ENCODE measurements around the gene CES2. TPM values are rescaled to one million over a fixed set of nuclear protein-coding genes. Genes with fewer than 3 reads are reported as not detected.
"Not testable (repeated sequence)": the region's sequence is repeated elsewhere in the genome, so short reads cannot be mapped to it uniquely, and the experiment has no call there.

CES2 gene, protein sequence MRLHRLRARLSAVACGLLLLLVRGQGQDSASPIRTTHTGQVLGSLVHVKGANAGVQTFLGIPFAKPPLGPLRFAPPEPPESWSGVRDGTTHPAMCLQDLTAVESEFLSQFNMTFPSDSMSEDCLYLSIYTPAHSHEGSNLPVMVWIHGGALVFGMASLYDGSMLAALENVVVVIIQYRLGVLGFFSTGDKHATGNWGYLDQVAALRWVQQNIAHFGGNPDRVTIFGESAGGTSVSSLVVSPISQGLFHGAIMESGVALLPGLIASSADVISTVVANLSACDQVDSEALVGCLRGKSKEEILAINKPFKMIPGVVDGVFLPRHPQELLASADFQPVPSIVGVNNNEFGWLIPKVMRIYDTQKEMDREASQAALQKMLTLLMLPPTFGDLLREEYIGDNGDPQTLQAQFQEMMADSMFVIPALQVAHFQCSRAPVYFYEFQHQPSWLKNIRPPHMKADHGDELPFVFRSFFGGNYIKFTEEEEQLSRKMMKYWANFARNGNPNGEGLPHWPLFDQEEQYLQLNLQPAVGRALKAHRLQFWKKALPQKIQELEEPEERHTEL
- 15.6 and 21.9 TPM in 2 replicates for total RNA-seq (2014; rRNA removed; shearing (Covaris generic))

DNA sequence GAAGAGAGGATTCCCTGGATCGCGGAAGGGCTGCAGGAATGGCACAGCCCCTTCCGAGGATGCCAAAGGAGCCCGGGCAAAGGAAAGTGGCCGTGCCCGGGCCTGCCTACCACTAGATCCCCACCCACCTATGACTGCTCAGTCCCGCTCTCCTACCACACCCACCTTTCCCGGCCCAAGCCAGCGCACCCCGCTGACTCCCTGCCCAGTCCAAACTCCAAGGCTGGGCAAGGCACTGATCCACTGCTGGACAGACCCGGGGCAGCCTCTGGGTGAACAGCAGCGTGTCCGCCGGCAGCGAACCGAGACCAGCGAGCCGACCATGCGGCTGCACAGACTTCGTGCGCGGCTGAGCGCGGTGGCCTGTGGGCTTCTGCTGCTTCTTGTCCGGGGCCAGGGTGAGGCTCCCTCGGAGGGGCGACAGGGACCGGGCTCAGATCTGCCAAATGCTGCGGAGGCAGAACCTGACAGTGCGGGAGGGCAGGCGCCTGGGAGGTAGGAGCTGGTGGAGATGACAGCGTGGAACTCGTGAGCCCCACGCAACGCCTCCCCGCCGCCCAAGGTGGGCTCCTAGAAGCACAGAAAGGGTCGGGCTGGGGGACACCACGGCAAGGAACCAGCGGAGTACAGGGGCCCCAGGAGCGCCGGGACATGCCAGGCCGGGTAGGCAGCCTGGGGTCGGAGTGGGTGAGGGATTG, at the start of gene CES2:
Gene CES2, plus strand, starts transcription at position 203 of the 698 bp plus-strand sequence. Its CDS starts 120 bp downstream, at position 323.
- Histone ChIP-seq H3K36me3 (peaks cover 67% of the 10 kb centered on the region), H3K27me3 (replicated peaks) (no peaks in the 10 kb centered on the region), H3K4me1 (replicated peaks) (peaks cover 16% of the 10 kb centered on the region), H3K27ac (peak within 1 kb of the TSS; percentile 49), H3K9me3 (replicated peaks) (no peaks in the 10 kb centered on the region), H3K4me3 (peak within 1 kb of the TSS; percentile 77)
- peak in 1 of 2 experiments; percentile 41 for DNase-seq (ENCODE audit: low read depth in 1 of 2, low spot score in 2 of 2)

DNA sequence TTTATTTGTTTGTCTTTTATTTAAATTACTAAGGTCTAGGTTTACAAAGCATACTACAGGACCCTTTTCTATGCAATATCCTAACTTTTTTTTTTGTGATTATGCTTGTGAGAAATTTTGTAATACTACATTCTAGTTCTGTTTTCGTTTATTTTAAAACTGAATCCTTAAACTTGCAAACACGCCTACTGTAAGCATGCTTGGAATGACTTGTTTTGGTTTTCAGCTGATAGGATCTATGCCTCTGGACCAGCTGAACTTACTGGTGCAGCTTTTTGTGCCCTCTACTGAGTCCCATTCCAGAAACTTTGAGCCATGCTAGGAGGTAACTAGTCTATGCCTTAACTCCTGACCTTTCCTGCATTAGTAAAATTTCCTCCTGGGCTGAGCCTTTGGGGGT, 49.0 kb upstream of the CES2 start:
- Histone ChIP-seq H3K27me3 (replicated peaks) (no peaks in the 10 kb centered on the region), H3K4me3 (no peak overlapping the region), H3K36me3 (peaks cover 22% of the 10 kb centered on the region), H3K27ac (no peak overlapping the region), H3K9me3 (replicated peaks) (no peaks in the 10 kb centered on the region), H3K4me1 (replicated peaks) (peaks cover 13% of the 10 kb centered on the region)
- no peak for DNase-seq (ENCODE audit: low read depth in 1 of 2, low spot score in 2 of 2)

DNA sequence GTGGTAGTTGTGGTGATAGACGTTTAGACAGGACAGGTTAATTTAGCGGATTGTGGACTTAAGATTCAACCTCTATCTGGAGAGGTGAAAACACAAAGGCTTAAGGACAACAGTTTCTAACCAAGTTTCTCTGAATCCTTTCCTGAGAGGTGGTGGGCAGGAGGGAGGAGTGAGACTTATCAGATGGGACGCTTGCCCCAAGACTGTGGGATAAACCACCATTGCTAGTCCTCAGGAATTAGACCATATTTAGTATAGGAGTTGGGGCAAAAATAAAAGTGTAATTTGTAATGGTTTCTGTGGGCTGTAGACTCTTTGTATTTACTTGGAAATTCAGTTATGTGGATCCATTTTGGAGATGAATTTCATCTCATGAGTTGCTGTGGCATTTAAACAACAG, 48.4 kb upstream of the CES2 start:
- Histone ChIP-seq H3K4me3 (no peak overlapping the region), H3K9me3 (replicated peaks) (no peaks in the 10 kb centered on the region), H3K36me3 (peaks cover 22% of the 10 kb centered on the region), H3K27ac (no peak overlapping the region), H3K4me1 (replicated peaks) (peaks cover 13% of the 10 kb centered on the region), H3K27me3 (replicated peaks) (no peaks in the 10 kb centered on the region)
- no peak for DNase-seq (ENCODE audit: low read depth in 1 of 2, low spot score in 2 of 2)

DNA sequence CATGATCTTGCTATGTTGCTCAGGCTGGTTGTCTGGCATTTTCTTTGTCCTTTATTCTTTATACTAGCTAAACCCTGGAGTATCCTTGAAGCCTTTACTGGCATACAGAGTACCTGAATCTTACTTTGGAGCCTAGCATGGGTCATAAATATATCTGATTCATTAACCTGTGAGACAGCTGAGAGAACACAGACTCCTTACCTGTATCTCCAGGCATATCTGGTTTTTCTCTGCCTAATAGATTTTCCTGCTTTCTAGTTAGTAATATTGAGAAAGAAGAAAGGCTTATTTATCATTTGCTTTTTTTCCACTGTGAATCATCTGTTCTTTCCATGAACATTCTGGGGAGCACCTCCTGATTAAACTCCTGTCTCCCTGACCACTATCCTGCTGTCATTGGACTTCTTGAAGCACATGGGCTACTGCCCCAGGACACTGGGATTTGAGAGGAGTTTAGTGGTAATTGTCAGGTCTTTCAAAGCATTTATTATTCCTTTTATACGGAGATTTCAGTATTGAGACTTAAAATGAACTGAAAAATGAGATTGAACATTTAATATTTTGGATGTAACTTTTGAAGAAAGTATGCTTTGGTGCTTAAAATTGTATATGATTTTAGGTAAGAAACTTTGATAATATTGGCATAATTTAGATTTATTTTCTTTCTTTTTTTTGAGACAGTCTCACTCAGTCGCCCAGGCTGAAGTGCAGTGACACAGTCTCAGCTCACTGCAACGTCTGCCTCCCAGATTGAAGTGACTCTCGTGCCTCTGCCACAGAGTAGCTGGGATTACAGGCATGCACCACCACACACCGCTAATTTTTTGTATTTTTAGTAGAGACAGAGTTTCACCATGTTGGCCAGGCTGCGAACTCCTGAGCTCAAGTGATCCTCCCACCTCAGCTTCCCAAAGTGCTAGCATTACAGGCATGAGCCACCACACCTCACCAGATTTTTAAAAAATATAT, 46.4 kb upstream of the CES2 start:
- no peak overlapping the region for H3K27ac ChIP-seq
- peaks cover 22% of the 10 kb centered on the region for H3K36me3 ChIP-seq
- no peak overlapping the region for H3K4me3 ChIP-seq
- H3K4me1 ChIP-seq (replicated peaks) = peaks cover 13% of the 10 kb centered on the region
- no peak for DNase-seq (ENCODE audit: low read depth in 1 of 2, low spot score in 2 of 2)
- no peaks in the 10 kb centered on the region for H3K27me3 ChIP-seq (replicated peaks)
- H3K9me3 ChIP-seq (replicated peaks) = no peaks in the 10 kb centered on the region

DNA sequence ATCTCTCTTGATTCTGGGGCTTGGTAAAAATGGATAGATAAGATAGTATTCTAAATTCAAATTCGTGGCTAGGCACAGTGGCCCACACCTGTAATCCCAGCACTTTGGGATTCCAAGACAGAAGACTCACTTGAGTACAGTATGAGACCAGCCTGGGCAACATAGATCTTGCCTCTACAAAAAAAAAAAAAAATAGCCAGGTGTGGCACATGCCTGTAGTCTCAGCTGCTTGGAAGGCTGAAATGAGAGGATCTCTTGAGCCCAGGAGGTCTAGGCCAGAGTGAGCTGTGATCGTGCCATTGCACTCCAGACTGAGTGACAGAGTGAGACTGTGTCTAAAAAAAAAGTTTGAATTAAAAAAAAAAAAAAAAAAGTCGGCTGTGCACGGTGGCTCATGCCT, 45.7 kb upstream of the CES2 start:
- Histone ChIP-seq H3K4me1 (replicated peaks) (peaks cover 13% of the 10 kb centered on the region), H3K9me3 (replicated peaks) (no peaks in the 10 kb centered on the region), H3K27me3 (replicated peaks) (no peaks in the 10 kb centered on the region), H3K36me3 (peaks cover 17% of the 10 kb centered on the region), H3K4me3 (no peak overlapping the region), H3K27ac (no peak overlapping the region)
- DNase-seq (ENCODE audit: low read depth in 1 of 2, low spot score in 2 of 2) = no peak

DNA sequence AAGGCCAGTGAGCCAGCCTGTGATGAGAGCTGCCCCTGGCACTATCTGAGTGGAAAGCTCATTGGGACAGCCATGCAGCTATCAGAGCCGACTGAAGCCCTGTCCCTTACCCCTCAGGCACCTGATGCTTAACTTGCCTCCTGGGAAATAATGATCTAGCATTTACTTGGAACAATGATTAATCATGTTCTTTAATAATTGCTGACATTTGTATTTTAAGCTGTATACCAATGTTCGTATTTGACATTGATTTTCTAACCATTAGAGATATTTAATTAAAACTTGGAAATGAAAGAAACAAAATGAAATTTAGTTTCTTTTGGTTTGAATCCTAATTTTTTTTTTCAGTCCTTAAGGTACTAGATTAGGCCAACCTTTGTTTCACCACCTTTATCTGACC, 44.5 kb upstream of the CES2 start:
- Histone ChIP-seq H3K27me3 (replicated peaks) (no peaks in the 10 kb centered on the region), H3K4me1 (replicated peaks) (peaks cover 13% of the 10 kb centered on the region), H3K27ac (no peak overlapping the region), H3K9me3 (replicated peaks) (no peaks in the 10 kb centered on the region), H3K4me3 (no peak overlapping the region), H3K36me3 (peaks cover 5% of the 10 kb centered on the region)
- no peak for DNase-seq (ENCODE audit: low read depth in 1 of 2, low spot score in 2 of 2)

DNA sequence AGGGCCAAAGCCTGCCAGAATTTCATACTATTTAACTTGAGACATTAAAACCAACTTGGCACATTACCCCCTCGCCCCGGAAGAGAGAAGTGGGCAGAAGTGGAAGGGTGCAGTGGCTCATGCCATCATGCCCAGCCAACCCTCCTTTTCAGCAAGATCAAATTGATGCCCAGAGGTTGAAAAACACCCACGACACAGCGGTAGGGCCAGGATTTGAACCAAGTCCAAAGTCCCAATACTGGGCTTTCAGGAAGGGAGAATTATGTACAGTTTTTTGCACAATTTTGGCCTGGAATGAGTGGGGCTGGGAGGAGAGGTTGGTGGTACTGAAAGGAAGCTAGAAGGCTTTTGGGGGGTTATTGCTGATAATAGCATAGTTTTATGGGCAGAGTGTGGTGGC, 44.0 kb upstream of the CES2 start:
- DNase-seq (ENCODE audit: low read depth in 1 of 2, low spot score in 2 of 2) = no peak
- Histone ChIP-seq H3K27me3 (replicated peaks) (no peaks in the 10 kb centered on the region), H3K4me1 (replicated peaks) (peaks cover 12% of the 10 kb centered on the region), H3K4me3 (no peak overlapping the region), H3K36me3 (peaks cover 3% of the 10 kb centered on the region; the same call in 1 of the 2 replicates), H3K27ac (no peak overlapping the region), H3K9me3 (replicated peaks) (no peaks in the 10 kb centered on the region)

DNA sequence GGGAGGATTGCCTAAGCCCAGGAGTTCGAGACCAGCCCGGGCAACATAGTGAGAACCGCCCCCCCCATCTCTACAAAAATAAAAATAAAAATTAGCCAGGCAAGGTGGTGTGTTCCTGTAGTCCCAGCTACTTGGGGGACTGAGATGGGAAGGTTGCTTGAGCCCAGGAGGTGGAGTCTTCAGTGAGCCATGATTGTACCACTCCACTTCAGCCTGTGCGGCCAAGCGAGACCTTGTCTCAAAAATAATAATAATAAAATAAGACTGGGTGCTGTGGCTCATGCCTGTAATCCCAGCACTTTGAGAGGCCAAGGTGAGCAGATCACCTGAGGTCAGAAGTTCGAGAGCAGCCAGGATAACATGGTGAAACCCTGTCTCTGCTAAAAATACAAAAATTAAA, 43.5 kb upstream of the CES2 start:
- no peak for DNase-seq (ENCODE audit: low read depth in 1 of 2, low spot score in 2 of 2)
- Histone ChIP-seq H3K27ac (no peak overlapping the region), H3K9me3 (replicated peaks) (no peaks in the 10 kb centered on the region), H3K27me3 (replicated peaks) (no peaks in the 10 kb centered on the region), H3K36me3 (0 out of 2 replicates have a peak, but pooled peaks cover under 1% of the 10 kb centered on the region), H3K4me3 (no peak overlapping the region), H3K4me1 (replicated peaks) (peaks cover 7% of the 10 kb centered on the region)

DNA sequence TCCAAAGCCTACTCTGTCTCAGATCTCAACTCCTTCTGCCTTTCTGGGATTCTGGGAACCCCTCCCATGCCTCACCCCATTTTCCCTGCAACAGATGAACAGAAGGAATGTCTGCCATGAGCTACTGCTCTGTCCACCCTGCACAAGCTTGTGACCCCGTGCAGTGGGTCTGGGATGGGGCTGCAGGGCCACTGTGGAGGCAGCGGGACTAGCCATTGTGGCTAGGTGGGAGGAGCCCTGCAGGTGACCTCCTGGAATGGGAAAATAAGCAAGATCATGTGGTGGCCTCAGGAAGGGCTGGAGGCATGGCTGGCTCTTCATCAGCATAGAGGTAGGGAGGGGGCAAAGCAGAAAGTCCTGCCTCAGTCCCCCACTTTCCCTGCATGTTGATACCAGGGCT, 41.3 kb upstream of the CES2 start:
- no peak overlapping the region for H3K27ac ChIP-seq
- no peaks in the 10 kb centered on the region for H3K36me3 ChIP-seq
- H3K4me1 ChIP-seq (replicated peaks) = no peaks in the 10 kb centered on the region
- H3K4me3 ChIP-seq = no peak overlapping the region
- H3K9me3 ChIP-seq (replicated peaks) = no peaks in the 10 kb centered on the region
- DNase-seq (ENCODE audit: low read depth in 1 of 2, low spot score in 2 of 2) = no peak
- no peaks in the 10 kb centered on the region for H3K27me3 ChIP-seq (replicated peaks)

DNA sequence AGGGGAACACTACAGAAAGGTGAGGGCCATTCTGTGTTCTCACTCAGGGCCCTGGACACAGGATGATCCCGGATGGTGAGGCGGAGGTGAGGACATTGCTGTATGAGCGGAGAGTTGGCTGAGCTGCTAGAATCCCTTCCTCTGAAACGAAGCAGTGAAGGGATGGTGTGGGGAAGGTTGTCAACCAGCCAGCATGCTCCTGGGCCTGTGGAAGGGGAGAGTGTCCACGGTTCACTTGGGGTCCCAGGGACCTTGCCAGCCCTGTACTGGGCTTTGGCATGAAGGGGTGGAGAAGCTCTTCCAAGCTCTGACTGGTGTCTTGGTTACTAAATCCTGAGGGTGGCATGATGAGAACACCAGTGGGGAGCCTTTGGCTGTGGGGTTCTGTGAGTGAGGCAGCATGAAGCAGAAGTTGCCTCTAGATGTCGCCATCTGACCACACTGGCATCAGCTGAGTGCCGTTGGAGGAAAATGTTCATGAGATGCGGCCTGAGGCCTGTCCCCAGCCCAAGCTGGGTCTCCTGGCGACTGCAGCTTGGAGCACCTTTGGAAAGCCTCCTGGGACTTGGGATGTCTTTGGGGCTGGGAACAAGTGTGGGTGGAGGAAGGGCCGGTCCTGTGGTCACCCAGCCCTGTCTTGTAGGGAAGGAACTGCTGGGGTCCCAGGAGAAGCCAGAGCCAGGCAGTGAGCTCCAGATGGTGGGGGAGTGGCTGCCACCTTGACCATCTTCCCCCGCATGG, 40.2 kb upstream of the CES2 start:
- H3K4me1 ChIP-seq (replicated peaks) = peaks cover 3% of the 10 kb centered on the region
- no peaks in the 10 kb centered on the region for H3K36me3 ChIP-seq
- no peaks in the 10 kb centered on the region for H3K27me3 ChIP-seq (replicated peaks)
- no peak overlapping the region for H3K4me3 ChIP-seq
- peak; percentile 54 to 67 for DNase-seq (ENCODE audit: low read depth in 1 of 2, low spot score in 2 of 2)
- no peak overlapping the region for H3K27ac ChIP-seq
- H3K9me3 ChIP-seq (replicated peaks) = no peaks in the 10 kb centered on the region

DNA sequence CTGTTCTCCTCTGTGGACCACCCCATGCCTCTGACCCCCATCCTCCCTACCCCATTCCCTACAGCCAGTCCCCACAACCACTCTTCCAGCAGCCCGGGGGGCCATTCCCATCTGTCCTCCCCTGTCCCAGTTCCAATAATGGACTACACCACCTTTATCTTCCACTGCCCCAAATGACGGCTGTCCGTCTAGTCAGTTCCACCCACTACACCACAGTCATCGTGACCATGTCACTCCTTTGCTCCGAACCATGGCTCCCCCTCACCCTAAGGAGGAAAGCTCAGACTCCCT, 39.7 kb upstream of the CES2 start:
- no peaks in the 10 kb centered on the region for H3K27me3 ChIP-seq (replicated peaks)
- H3K36me3 ChIP-seq = no peaks in the 10 kb centered on the region
- H3K4me1 ChIP-seq (replicated peaks) = peaks cover 7% of the 10 kb centered on the region
- no peak for DNase-seq (ENCODE audit: low read depth in 1 of 2, low spot score in 2 of 2)
- H3K9me3 ChIP-seq (replicated peaks) = no peaks in the 10 kb centered on the region
- no peak overlapping the region for H3K27ac ChIP-seq
- no peak overlapping the region for H3K4me3 ChIP-seq

DNA sequence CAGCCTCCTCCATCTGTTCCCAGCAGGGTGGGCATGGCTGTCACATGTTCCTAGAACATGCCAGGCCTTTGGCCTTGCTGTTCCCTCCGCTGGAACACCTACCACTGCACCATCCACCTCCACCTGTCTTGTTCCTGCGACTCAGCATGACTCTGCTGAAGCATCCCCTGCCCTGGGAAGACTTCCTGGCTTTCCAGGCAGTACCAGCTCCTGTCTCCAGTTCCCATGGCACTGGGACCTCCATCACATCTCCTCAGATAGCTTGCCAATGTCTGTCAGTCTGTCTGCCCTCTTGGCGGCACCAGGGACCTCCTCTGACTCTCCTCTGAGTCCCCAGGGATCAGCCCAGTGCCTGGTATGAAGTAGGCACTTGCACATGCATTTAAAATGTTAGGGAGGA, 39.3 kb upstream of the CES2 start:
- Histone ChIP-seq H3K4me1 (replicated peaks) (peaks cover 7% of the 10 kb centered on the region), H3K27ac (no peak overlapping the region)

DNA sequence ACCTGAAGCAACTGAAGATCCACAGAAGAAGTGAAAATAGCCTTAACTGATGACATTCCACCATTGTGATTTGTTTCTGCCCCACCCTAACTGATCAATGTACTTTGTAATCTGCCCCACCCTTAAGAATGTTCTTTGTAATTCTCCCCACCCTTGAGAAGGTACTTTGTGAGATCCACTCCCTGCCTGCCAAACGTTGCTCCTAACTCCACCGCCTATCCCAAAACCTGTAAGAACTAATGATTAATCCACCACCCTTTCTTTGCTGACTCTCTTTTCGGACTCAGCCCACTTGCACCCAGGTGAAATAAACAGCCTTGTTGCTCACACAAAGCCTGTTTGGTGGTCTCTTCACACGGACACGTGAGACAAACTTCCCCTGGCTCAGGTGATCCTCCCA, 38.6 kb upstream of the CES2 start:
- H3K4me3 ChIP-seq; H3K27me3 ChIP-seq (replicated peaks); H3K27ac ChIP-seq; H3K9me3 ChIP-seq (replicated peaks); H3K4me1 ChIP-seq (replicated peaks); DNase-seq (ENCODE audit: low read depth in 1 of 2, low spot score in 2 of 2); H3K36me3 ChIP-seq: not testable (repeated sequence)

More for the DNA sequence above, 39.3 kb upstream of the CES2 start:
- H3K9me3 ChIP-seq (replicated peaks) = no peaks in the 10 kb centered on the region
- no peaks in the 10 kb centered on the region for H3K27me3 ChIP-seq (replicated peaks)
- no peak for DNase-seq (ENCODE audit: low read depth in 1 of 2, low spot score in 2 of 2)
- H3K36me3 ChIP-seq = no peaks in the 10 kb centered on the region
- H3K4me3 ChIP-seq = no peak overlapping the region

All from SJSA1 (cell line).